EL (cell line): ENCODE results near the gene PLXNB3.
"Not testable (repeated sequence)": the region's sequence is repeated elsewhere in the genome, so short reads cannot be mapped to it uniquely, and the experiment has no call there.

Experiments
- DNase-seq: peaks from one replicate; pipeline ENCODE4 v3.0.0-alpha.2; 2016

Gene PLXNB3

GRCh38 chrX:153733651-153734240 is 30.3 kb upstream of the PLXNB3 start:
- no peak for DNase-seq

- no peak for DNase-seq
These were observed 29.2 kb upstream of the PLXNB3 start for GRCh38 chrX:153734871-153735270.

- no peak for DNase-seq
These were observed 28.8 kb upstream of the PLXNB3 start for GRCh38 chrX:153735274-153735673.

GRCh38 chrX:153736071-153736820 is 27.8 kb upstream of the PLXNB3 start:
- DNase-seq: no peak

- DNase-seq: no peak
These were observed 27.1 kb upstream of the PLXNB3 start for GRCh38 chrX:153736871-153737441.

GRCh38 chrX:153738056-153738605 is 25.9 kb upstream of the PLXNB3 start:
- no peak for DNase-seq

- no peak for DNase-seq
These were observed 24.1 kb upstream of the PLXNB3 start for GRCh38 chrX:153739754-153740486.

GRCh38 chrX:153740631-153741222 is 23.3 kb upstream of the PLXNB3 start:
- no peak for DNase-seq

GRCh38 chrX:153741446-153741845 is 22.6 kb upstream of the PLXNB3 start:
- DNase-seq: no peak

GRCh38 chrX:153742111-153742510 is 21.9 kb upstream of the PLXNB3 start:
- DNase-seq: not testable (repeated sequence)

- not testable (repeated sequence) for DNase-seq
These were observed 21.1 kb upstream of the PLXNB3 start for GRCh38 chrX:153742796-153743467.

GRCh38 chrX:153743468-153744209 is 20.4 kb upstream of the PLXNB3 start:
- peak; percentile 38 for DNase-seq

GRCh38 chrX:153744210-153745066 is 19.6 kb upstream of the PLXNB3 start:
- no peak for DNase-seq

- not testable (repeated sequence) for DNase-seq
These were observed 19.0 kb upstream of the PLXNB3 start for GRCh38 chrX:153745067-153745433.

- no peak for DNase-seq
These were observed 17.7 kb upstream of the PLXNB3 start for GRCh38 chrX:153746359-153746758.

- DNase-seq: not testable (repeated sequence)
These were observed 17.1 kb upstream of the PLXNB3 start for GRCh38 chrX:153746991-153747390.

- DNase-seq: not testable (repeated sequence)
These were observed 15.0 kb upstream of the PLXNB3 start for GRCh38 chrX:153749017-153749416.

- DNase-seq: no peak
These were observed 13.8 kb upstream of the PLXNB3 start for GRCh38 chrX:153750127-153750774.

GRCh38 chrX:153755136-153755535 is 8.9 kb upstream of the PLXNB3 start:
- no peak for DNase-seq

GRCh38 chrX:153761863-153762262 is 2.2 kb upstream of the PLXNB3 start:
- no peak for DNase-seq
